GM19324 (cell line): ENCODE results near the gene HOMER2.
"Not testable (repeated sequence)": the region's sequence is repeated elsewhere in the genome, so short reads cannot be mapped to it uniquely, and the experiment has no call there.

ENCODE experiments used
- ATAC-seq: cut with Tn5 transposase; IDR thresholded peaks from one replicate; pipeline ENCODE4 v1.9.1; 2021; ENCODE audit warnings: mild to moderate bottlenecking, moderate library complexity; ENCODE audit not compliant: unreplicated experiment, low FRiP score

HOMER2 gene

DNA sequence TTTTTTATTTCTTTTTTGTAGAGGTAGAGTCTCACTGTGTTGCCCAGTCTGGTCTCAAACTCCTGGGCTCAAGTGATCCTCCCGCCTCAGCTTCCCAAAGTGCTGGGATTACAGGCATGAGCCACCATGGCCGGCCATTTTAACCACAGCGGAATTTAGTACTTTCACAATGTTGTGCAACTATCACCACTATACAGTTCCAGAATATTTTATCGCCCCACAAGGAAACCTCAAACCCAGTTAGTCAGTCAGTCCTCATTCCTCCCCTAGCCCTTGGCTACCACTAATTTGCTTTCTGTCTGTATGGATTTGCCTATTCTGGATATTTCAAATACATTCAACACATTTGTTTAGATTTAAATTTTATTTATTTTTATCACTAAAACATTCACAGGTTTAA, 15.5 kb upstream of the HOMER2 start:
- no peak for ATAC-seq

DNA sequence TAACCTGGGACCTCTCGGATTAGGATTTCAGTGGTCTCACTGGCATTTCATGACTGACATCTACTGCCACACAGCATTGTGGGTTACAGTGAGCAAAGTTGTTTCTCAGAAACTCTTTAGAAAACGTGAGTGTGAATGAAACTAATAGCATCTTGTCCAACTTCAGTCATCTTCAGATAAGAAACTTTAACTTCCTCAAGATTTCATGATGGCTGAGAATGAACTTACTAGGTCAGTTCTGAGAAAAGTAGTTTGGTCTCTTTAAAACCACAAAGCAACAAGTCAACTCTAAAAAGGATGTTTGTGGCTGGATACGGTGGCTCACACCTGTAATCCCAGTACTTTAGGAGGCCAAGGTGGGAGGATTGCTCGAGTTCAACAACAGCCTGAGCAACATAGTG, 14.2 kb upstream of the HOMER2 start:
- no peak for ATAC-seq

DNA sequence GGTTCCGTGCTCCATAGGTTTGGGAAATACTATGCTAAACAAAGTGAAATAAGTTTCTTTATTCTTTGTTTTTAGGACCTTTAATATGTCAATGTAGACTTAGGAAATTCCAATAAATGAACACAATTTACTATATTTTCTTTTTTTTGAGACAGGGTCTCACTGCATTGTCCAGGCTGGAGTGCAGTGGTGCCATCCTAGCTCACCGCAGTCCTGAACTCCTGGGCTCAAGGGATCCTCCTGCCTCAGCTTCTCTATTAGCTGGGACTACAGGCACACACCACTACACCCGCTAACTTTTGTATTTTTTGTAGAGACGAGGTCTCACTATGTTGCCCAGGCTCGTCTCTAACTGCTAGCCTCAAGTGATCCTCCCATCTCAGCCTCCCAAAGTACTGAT, 12.4 kb upstream of the HOMER2 start:
- ATAC-seq = no peak

DNA sequence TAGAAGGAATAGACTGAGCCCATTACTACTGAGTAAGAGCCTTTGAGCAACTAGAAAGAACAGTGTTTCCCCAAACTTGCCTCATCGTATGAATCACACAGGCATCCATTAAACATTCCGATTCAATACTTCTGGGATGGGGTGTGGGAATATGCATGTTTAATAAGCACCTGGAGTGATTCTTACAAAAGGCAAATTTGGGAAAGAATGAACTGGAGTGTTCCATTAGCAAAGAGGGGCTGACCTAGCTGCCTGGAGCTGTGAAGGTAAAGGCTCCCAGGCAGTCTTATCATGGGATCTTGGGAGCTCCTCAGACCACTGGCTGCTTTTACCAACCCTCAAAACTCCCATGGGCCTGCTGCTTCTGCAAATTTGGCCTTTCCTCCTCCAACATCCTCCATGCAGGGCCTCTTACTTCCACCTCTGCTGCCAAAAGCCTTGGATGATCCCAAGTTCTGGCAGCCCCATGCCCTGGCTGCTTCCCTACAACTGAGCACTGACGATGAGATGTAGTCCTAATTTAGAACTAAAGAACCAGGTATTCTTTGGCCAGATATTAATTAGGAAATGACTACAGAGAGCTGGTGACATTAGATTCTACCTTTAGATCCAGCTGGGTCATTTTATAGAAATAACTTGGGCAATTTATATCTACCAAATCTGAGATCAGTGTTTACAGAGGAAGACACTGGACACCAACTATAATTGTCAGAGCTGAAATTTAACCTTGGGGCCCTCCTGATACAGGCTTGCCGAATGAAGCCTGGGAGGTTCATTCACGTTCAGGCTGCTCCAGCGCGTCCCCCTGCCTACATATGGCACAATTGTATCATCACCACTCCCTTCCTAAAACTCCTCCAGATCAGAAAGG, 11.2 kb upstream of the HOMER2 start:
- ATAC-seq = no peak

DNA sequence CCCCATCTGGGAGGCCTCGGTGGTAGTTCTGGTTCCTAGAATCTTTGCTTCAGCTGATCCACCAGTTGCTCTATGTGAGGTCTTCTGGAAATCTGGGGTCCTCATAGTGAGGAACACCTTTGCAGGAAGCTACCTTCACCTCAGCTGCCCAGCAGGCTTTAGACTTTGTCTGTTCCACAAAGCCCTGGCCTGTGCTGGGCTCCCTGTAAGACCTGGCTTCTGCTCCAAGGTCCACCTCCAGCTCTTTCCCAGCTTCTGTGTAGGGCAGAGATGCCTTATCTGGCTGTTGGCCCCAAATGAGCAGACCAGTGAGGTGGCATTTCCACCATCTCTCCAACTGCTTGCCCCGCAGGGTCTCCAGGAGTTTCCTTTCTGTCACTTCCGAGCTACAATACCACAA, 8.2 kb upstream of the HOMER2 start:
- no peak for ATAC-seq

DNA sequence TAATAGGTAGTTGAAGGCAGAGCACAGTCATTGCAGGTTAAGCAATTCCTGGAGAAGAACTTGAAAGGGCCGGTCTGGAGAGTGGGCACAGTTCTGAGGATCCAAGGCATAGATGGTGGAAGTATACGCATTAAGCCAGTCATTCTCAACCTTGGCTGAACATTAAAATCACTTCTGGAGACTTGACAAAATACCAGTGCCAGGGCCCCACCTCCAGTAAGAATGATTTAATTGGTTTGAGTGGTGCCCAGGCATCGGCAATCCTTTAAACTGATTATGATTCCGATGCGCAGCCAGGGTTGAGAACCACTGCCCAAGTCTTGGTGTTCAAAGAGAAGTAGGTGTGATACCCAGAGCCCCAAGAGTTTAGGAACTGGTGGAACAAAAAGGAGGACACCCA, 6.9 kb upstream of the HOMER2 start:
- no peak for ATAC-seq

DNA sequence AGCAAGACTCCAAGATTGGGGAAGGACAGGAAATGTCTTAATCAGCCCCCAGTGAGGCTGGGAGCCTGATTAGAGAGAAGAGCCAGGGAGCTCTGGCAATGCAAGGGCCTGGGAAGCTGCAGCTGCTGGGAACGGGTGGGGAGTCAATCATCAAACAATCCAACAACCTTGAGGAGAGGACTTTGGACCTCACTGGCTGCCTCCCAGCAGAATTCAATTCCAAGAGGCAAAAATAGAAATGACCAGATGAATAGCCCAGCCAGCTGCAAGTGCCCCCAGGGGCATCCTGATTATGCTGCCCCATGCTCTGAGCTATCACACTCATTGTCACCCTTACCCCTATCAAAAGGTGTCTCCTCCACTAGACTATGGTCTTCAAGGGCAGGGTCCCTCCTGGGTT, 6.1 kb upstream of the HOMER2 start:
- ATAC-seq = no peak

DNA sequence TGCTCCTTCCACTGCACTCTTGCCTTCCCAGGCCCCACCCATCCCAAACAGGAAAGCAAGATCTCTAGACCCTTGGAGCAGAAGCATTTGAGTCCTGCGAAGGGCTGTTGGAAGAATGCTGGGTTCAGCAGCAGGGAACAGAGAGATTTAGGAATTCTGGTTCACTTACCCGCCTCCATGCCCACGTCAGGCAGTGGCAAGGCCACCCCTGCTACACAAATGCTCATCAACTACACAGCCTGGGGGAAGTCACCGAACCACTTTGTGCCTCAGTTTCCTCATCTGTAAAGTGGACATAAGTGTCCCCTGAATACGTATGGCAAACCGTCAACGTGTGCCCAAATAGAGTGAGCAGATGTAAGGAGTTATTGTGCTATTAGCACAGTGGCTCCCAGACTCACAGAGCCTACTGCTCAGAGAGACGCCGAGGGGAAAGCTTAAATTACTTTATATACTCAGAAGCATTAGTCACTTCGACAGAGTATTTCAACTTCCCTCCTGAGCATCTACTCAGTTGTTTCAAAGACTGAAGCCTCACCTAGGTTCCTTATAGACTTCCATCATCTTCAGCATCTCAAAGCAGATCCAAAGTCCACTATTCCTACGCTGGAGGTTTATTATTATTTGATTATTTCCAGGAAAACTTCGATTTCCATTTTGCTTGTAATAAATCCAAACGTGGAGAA, 905 bp downstream of the HOMER2 start:
- ATAC-seq = no peak

DNA sequence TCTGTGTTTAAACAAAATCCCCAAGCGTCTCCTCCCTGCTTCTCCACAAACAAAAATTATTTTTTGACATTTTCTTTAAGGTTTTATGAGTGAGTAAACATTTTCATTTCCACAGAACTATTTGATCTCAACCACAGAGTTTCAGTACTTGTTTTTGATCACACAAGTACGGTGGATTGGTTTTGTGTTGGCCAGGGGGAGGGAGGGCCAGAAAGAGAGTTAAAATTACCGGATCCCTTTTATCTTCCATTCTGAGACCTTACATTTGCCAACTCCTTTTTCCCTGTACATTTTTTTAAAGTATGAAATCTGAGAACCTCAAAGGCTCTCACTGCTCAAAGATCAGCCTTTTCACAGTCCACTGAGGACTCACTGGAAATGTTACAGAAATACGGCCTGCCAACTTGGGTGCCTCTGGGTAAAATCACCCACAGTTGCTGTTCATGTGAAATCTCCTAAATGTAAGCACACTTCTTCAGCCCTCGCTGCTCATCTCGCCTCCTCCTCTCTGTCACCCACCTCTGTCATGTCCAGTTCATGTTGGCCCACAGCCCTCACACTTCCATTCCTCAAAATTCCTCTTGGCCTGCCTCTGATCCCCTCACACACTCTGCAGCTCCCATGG, 1.7 kb downstream of the HOMER2 start:
- ATAC-seq = no peak

DNA sequence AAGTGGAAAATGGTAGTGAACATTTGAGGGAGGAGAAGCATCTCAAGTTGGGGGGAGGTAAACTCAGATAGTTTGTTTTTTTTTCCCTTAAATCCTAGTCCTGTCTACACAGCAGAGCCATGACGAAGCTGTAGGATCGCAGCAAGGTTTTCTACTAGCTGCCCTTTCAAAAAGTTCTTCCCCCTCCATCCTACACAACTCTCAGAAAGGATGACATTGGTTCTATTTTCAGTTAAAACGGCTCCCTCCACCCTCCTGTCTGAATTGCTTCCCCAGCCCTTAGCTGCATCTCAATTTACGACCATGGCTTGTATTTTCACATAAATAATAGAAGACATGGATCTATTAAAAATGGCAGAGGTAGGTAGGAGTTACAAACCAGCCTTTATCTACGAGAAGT, 2.2 kb downstream of the HOMER2 start:
- ATAC-seq = no peak

DNA sequence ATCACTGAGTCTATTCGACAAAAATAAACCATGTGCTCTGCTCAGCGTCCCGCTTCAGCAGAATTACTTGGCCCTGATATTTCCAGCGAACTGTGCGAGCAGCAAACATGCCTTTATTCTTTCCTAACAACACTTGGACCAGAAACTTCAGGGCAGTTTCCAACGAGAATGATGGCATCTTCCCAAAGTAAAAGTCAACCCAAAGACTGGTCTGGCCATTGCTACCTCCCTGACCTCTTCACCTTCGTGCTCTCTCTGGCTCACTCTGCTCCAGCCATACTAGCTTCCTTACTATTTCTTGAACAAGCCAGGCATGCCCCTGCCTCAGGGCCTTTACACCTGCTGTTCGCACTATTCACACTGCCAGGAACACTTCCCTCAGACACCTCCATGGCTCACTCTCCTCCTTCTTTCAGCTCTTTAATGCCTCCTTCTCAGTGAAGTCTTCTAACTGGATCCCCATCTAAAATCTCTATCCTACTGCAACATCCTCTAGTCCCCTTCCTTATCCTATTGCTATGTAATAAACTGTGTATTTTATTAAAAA, 6.3 kb downstream of the HOMER2 start:
- no peak for ATAC-seq

DNA sequence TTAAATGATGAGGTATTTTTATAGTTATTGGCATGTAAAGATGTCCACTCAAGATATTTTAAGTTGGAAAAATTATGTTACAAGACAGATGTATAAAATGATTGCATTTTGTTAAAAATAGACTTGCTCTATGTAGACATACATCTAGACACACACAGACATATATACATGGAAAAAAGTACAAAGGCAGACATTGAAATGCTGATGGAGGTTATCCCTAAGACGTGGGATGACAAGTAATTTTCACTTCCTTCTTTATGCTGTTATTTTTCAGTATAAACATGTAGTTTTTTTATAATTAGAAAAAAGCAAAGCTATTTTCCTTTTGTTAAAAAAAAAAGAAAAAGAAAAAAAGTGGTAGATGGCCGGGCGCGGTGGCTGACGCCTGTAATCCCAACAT, 7.2 kb downstream of the HOMER2 start:
- ATAC-seq = no peak

DNA sequence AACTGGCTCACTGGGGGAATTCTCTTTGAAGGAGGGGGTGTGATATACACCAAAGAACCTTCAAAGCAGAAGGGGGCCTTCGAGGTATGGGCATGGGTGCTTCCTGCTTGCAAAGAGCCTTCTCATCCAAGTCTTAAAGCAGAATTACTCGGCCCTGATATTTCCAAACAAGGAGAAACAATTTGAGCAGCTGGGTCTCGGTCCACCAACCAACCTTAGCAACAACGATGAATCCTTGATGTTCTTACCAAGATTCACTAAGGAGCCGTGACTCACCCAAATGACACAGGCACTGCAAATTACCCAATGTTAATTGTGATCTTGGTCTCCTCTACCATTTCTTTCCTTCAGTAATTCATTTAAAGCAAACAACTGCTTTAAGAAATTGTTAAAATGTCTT, 7.7 kb downstream of the HOMER2 start:
- no peak for ATAC-seq

DNA sequence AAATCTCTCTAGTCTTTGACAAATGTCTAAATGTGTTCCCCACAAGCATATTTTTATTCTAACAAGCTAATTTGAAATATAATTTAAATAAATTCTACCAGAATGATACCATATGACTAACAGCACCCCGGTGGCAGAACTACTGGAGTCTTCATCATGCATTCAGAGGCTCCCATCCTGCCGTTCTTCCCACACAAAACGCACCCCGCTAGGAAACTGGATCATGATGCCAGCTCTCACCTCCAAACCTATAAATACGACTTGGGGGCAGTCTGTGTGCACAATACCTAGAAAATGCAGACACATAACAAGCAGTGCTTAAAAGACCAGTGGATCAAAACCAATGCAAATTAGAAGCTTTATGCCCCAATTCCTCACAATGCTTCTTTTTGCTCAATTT, 8.5 kb downstream of the HOMER2 start:
- ATAC-seq = no peak

DNA sequence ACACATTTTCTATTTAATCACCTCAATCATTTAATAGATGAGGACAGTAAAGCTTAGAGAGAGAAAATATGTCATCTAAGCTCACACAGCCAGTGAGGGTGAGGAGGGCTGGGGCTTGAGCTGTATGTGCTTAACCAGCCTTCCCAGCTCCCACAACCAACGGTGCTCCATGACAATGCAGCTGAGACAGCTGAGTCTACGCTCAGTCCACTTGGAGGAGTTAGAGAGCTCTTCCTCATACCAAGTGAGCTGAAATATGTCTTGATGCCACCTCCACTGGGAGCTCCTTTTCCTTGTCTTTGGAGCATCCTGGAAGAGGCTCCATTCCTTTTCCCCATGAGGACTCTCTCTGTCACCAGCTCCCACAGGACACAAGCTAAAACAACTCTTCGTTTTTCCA, 9.3 kb downstream of the HOMER2 start:
- ATAC-seq = no peak

DNA sequence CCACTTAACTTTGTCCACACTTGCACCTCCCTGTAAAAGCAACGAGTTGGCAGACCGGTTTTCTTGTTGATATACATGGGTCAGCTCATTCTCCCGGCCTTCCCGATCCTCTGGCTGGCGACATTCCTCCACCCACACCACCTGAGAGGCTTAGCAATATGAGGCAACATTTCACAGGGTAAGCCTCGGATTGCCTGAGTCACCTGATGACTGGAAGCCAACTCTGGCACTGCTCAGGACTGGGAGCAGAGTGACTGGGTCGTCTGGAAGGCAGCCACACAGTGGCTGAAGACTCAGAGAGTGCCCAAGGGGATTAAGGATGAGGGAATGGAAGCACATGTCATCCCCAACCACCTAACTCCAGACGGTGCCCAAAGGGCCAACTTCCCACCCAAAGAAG, 9.8 kb downstream of the HOMER2 start:
- ATAC-seq = no peak

DNA sequence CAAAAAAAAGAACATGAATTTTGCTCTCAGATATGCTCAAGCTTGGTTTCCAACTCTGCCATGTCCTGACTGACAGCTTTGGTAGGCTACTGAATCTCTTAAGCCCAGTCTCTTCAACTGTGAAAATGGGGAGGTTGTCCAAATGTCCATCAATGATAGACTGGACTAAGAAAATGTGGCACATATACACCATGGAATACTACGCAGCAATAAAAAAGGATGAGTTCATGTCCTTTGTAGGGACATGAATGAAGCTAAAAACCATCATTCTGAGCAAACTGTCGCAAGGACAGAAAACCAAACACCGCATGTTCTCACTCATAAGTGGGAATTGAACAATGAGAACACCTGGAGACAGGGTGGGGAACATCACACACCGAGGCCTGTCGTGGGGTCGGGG, 12.8 kb downstream of the HOMER2 start:
- ATAC-seq = not testable (repeated sequence)

DNA sequence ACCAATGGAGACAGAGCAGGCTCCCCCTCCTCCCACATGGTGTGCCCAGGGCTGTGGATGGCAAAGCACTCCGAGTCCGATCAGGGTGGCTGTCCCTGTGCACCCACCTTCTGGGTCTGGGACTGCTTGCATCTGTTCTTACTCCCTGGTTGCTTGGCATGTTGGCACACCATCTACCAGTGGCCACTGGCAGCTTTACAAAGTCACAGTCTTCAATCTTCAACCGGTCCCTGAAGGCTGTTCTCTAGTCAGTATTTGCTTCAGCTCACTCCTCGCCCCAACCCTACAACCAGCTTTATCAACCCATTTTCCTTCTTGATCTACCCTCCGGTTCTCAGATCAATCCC, 14.8 kb downstream of the HOMER2 start:
- ATAC-seq = no peak

DNA sequence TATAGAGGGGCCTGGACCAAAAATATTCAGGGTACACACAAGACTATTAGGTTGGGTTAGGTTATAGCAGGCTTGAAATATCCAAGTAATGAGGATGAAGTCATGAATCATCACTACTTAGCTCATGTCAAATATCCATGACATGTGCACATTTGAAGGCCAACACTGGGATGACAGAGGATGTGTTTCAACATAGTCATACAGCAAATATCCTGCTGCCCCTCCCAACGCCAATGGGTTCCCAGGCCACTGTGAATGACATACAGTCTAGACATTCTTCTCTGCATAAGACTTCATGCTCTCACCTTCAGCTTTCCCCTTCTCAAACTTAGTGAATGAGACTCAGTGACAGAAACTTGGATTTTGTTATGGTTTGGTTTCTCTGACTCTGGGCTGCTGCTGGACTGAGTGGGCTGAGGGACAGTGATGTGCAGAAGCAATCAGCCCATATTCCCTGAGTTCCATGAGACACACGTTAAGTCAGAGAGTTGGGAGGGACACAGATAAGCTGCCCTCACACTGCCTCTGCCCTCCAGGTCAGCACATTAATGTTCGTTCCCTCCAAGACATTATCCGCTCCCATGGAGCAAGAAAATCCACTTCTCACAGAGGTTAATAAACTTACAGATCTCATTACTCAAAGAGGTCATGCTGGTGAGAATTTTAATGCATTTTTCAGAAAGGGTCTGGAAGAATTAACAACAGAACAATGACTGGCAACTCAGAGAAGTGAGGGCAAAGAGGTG, 15.4 kb downstream of the HOMER2 start:
- no peak for ATAC-seq

DNA sequence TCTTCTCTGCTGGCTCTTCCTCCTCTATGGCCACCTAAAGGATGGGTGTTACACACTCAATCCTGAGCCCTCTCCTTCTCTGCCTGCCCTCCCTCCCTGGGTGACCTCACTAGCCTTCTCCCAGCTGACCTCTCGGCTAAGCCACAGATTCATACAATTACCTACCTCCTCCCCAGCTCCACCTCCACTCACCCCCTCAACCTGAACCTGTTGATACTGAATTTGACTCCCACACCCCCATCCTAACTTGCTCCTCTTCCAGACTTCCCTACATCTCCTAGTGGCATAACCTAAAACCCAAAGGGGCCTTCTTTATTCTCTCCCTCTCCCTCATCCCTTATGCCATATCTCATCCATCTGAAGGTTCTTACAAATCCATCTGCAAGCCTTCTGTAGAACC, 17.1 kb downstream of the HOMER2 start:
- no peak for ATAC-seq
